Hepatocyte (in vitro differentiated cells): ENCODE data around the gene LRMDA. TPM values are rescaled to one million over a fixed set of nuclear protein-coding genes. Genes with fewer than 3 reads are reported as not detected.

Experiments used
- DNase-seq: peaks from one replicate; pipeline ENCODE4 v3.0.0-alpha.2; 2016; ENCODE audit warnings: low spot score
- H2AFZ ChIP-seq: fragments of 200-600 bp; sonication (generic); 2 replicates; pipeline ENCODE4 v1.6.0; 2016; ENCODE audit warnings: antibody characterized with exemption, mild to moderate bottlenecking
- H3K27ac ChIP-seq: fragments of 200-600 bp; sonication (generic); 2 replicates; pipeline ENCODE4 v1.5.1; 2016; ENCODE audit warnings: mild to moderate bottlenecking
- H3K27me3 ChIP-seq: fragments of 200-600 bp; sonication (generic); 2 replicates; pipeline ENCODE4 v1.6.1; 2016
- H3K36me3 ChIP-seq: fragments of 200-600 bp; sonication (generic); replicated peaks from 2 replicates; pipeline ENCODE4 v1.5.1; 2016; ENCODE audit warnings: low read depth; ENCODE audit not compliant: insufficient read depth
- H3K4me1 ChIP-seq: fragments of 200-600 bp; sonication (generic); 2 replicates; pipeline ENCODE4 v1.5.1; 2016; ENCODE audit warnings: mild to moderate bottlenecking, moderate library complexity; ENCODE audit not compliant: insufficient read depth
- H3K4me2 ChIP-seq: fragments of 200-600 bp; sonication (generic); 2 replicates; pipeline ENCODE4 v1.6.0; 2016
- H3K4me3 ChIP-seq: fragments of 200-600 bp; sonication (generic); 2 replicates; pipeline ENCODE4 v1.5.1; 2016; ENCODE audit warnings: mild to moderate bottlenecking
- H3K79me2 ChIP-seq: fragments of 200-600 bp; sonication (generic); 2 replicates; pipeline ENCODE4 v1.6.0; 2017; ENCODE audit warnings: mild to moderate bottlenecking
- H3K9me2 ChIP-seq: fragments of 200-600 bp; sonication (generic); replicated peaks from 2 replicates; pipeline ENCODE4 v1.6.0; 2017; ENCODE audit warnings: mild to moderate bottlenecking; ENCODE audit not compliant: insufficient read depth
- H3K9me3 ChIP-seq: fragments of 200-600 bp; sonication (generic); 2 replicates; pipeline ENCODE4 v1.5.1; 2016; ENCODE audit warnings: low read depth, mild to moderate bottlenecking
- H4K20me1 ChIP-seq: fragments of 200-600 bp; sonication (generic); 2 replicates; pipeline ENCODE4 v1.6.0; 2016; ENCODE audit warnings: mild to moderate bottlenecking; ENCODE audit not compliant: insufficient read depth, poor library complexity, severe bottlenecking
- EZH2 ChIP-seq: fragments of 200-600 bp; sonication (generic); IDR thresholded peaks from 2 replicates; pipeline ENCODE4 v1.6.1; 2016; ENCODE audit warnings: antibody characterized with exemption, mild to moderate bottlenecking, borderline replicate concordance
- EZH2phosphoT487 ChIP-seq: fragments of 200-600 bp; sonication (generic); IDR thresholded peaks from one replicate; pipeline ENCODE4 v1.6.1; 2018; ENCODE audit warnings: antibody characterized with exemption, mild to moderate bottlenecking, low read depth, moderate library complexity; ENCODE audit not compliant: unreplicated experiment, severe bottlenecking
- WGBS: methylation state at CpG from one replicate; pipeline ENCODE4 v1.1.6; 2016; ENCODE audit warnings: low lambda C conversion rate; ENCODE audit errors: missing lambda C conversion rate; 5-methylcytosine and 5-hydroxymethylcytosine counted together
- polyA plus RNA-seq: library from polyadenylated mRNA; unstranded; fragments of >200 nt; fragmentation: Nextera tagmentation; extraction: Ambion mirVana; gene quantifications from 2 replicates; pipeline ENCODE4 v1.2.1, GENCODE V29; 2016
- total RNA-seq: library from RNA; depleted of rRNA; stranded (reverse); fragments of >200 nt; gene quantifications from 2 replicates; pipeline ENCODE4 v1.2.3, GENCODE V29; 2014
- TF ChIP-seq, protein P1 (sequence below): fragments of 200-600 bp; sonication (generic); IDR thresholded peaks from 2 replicates; pipeline ENCODE4 v1.5.1; 2016; ENCODE audit warnings: antibody characterized with exemption, mild to moderate bottlenecking; ENCODE audit not compliant: poor library complexity

Gene LRMDA
- total and polyA plus RNA-seq, 2 experiments from 2014 or later = 5.6 to 15.7 TPM

DNA sequence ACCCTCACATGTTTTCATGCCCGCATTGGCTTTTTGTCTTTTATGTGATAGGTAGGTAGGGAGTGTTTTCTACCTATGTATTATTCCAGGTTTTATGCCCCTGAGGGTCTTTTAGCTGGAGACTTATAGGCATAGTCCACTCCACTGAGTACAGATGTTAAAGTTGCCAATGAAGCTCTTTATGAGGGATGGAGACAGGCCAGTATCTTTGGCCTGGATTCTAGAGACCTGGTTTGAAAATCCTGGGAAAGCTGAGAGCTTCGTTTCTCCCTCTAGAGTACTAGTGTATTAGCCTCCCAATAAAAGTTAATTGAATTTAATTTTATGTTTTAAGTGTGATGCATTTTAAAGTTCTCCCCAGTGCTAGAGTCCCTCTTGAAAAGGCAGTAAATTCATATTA, 854.1 kb downstream of the LRMDA start:
- Histone ChIP-seq H3K4me1 (peaks cover 17% of the 10 kb centered on the region), H3K4me3 (no peak overlapping the region), H4K20me1 (no peaks in the 10 kb centered on the region), H3K27ac (no peak overlapping the region), H3K27me3 (no peaks in the 10 kb centered on the region), H3K4me2 (no peak overlapping the region), H3K79me2 (no peaks in the 10 kb centered on the region), H2AFZ (no peak overlapping the region), H3K9me2 (no peaks in the 10 kb centered on the region), H3K36me3 (no peaks in the 10 kb centered on the region), H3K9me3 (no peaks in the 10 kb centered on the region)
- DNase-seq = no peak
- TF ChIP-seq EZH2phosphoT487 (no peak), EZH2 (no peak)
- TF ChIP-seq, protein P1, sequence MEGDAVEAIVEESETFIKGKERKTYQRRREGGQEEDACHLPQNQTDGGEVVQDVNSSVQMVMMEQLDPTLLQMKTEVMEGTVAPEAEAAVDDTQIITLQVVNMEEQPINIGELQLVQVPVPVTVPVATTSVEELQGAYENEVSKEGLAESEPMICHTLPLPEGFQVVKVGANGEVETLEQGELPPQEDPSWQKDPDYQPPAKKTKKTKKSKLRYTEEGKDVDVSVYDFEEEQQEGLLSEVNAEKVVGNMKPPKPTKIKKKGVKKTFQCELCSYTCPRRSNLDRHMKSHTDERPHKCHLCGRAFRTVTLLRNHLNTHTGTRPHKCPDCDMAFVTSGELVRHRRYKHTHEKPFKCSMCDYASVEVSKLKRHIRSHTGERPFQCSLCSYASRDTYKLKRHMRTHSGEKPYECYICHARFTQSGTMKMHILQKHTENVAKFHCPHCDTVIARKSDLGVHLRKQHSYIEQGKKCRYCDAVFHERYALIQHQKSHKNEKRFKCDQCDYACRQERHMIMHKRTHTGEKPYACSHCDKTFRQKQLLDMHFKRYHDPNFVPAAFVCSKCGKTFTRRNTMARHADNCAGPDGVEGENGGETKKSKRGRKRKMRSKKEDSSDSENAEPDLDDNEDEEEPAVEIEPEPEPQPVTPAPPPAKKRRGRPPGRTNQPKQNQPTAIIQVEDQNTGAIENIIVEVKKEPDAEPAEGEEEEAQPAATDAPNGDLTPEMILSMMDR = no peak
- 85% methylated on average over 2 of the region's 2 CpGs for WGBS

DNA sequence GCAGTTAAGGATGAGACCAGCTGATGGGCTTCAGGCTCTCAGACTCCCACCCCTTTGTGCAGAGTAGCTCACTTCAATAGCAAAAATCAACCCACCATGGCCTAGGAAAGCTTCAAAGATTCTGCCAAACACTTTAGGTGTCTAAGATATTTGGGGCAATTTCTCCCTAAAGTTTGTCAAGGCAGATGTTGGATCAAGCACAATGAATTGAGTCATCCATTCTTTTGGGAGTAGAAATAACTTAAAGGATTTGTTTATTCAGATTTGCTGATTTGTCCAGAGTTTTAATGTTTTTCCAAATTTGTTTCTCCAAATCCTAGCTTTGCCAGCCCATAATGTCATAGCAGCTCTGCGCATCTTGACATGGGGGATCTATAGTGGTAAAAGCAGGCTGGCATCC, 855.1 kb downstream of the LRMDA start:
- no peaks in the 10 kb centered on the region for H3K9me2 ChIP-seq
- no peak overlapping the region for H2AFZ ChIP-seq
- WGBS = 97% methylated on average over 1 of the region's 1 CpG
- H3K4me2 ChIP-seq = no peak overlapping the region
- no peak for TF ChIP-seq EZH2phosphoT487
- TF ChIP-seq, protein P1 = no peak
- no peak for TF ChIP-seq EZH2
- no peak for DNase-seq
- no peaks in the 10 kb centered on the region for H3K27me3 ChIP-seq
- H3K9me3 ChIP-seq = no peaks in the 10 kb centered on the region
- no peaks in the 10 kb centered on the region for H3K79me2 ChIP-seq
- no peaks in the 10 kb centered on the region for H3K36me3 ChIP-seq
- H4K20me1 ChIP-seq = no peaks in the 10 kb centered on the region
- H3K4me1 ChIP-seq = peaks cover 16% of the 10 kb centered on the region
- H3K4me3 ChIP-seq = no peak overlapping the region
- no peak overlapping the region for H3K27ac ChIP-seq

DNA sequence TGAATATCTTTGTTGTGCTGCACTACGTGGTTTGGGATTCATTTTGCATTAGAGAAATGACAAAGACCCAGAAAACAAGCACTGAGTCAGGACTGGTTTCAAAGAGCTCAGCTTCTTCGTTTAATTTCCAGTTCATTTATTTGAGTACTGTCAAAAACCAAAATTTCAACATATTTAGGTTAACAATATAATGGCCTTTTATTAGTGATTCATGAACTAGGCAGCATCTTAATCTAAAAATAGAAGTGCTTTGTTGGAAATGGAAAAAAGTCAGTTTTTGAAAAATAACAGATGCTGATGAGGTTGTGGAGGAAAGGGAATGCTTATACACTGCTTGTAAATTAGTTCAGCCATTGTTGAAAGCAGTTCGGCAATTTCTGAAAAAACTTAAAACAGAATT, 856.4 kb downstream of the LRMDA start:
- Histone ChIP-seq H3K4me3 (no peak overlapping the region), H3K27me3 (no peaks in the 10 kb centered on the region), H3K79me2 (no peaks in the 10 kb centered on the region), H4K20me1 (no peaks in the 10 kb centered on the region), H3K27ac (no peak overlapping the region), H3K4me2 (no peak overlapping the region), H3K4me1 (peaks cover 4% of the 10 kb centered on the region), H2AFZ (no peak overlapping the region), H3K9me2 (no peaks in the 10 kb centered on the region), H3K9me3 (no peaks in the 10 kb centered on the region), H3K36me3 (no peaks in the 10 kb centered on the region)
- 78% methylated on average over 3 of the region's 3 CpGs for WGBS
- TF ChIP-seq, protein P1 = no peak
- TF ChIP-seq EZH2phosphoT487 (no peak), EZH2 (no peak)
- DNase-seq = no peak

DNA sequence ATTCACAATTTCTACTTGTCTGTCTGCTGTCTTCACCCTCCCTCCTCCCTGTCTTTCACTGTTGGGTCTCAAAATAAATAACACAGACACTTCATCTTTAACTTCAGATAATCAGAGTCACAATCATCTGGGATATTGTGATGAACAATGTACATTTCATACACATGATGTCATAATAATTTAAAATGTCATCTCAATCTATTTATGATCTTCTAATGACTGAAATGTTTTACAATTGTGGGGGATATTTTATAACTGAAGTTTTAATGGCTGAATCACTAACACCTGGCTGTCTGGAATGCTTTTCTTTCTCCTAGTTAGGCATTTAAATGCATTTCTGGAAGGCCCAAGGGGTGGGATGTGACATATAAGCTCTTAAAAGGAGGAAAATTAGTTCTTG, 859.8 kb downstream of the LRMDA start:
- DNase-seq = no peak
- Histone ChIP-seq H3K4me3 (no peak overlapping the region), H3K4me1 (no peaks in the 10 kb centered on the region), H3K27ac (no peak overlapping the region), H3K9me3 (no peaks in the 10 kb centered on the region), H3K4me2 (no peak overlapping the region), H3K79me2 (no peaks in the 10 kb centered on the region), H3K9me2 (no peaks in the 10 kb centered on the region), H3K27me3 (no peaks in the 10 kb centered on the region), H3K36me3 (no peaks in the 10 kb centered on the region), H2AFZ (no peak overlapping the region), H4K20me1 (no peaks in the 10 kb centered on the region)
- TF ChIP-seq, protein P1 = no peak
- TF ChIP-seq EZH2 (no peak), EZH2phosphoT487 (no peak)
